GM21737 (cell line): ENCODE data around the gene RYR3.
A peak's percentile ranks its signal among the peaks of the same experiment; 100 is the strongest.

Experiments
- ATAC-seq: cut with Tn5 transposase; IDR thresholded peaks from one replicate; pipeline ENCODE4 v1.9.1; 2021; ENCODE audit warnings: mild to moderate bottlenecking, moderate library complexity; ENCODE audit not compliant: unreplicated experiment

Gene RYR3

DNA sequence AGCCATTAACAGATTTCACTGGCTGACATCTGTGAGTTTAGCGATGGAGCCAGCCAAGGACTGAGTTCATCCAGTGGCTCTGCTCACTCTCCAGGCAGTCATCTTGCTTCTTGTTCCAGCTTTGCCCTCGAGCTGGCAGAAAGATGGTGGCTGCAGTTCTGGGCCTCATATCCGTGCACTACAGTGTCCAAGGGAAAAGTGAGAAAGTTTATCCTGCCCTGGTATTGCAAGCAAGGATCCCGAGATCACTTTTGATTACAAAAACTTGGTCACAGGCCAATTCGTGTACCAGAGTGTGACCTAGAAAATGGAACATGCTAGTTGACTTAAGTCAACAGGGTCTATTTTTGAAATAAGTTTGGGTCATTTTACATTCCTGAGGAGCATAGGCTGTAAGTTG is 369.6 kb downstream of the RYR3 start:
- ATAC-seq = no peak

DNA sequence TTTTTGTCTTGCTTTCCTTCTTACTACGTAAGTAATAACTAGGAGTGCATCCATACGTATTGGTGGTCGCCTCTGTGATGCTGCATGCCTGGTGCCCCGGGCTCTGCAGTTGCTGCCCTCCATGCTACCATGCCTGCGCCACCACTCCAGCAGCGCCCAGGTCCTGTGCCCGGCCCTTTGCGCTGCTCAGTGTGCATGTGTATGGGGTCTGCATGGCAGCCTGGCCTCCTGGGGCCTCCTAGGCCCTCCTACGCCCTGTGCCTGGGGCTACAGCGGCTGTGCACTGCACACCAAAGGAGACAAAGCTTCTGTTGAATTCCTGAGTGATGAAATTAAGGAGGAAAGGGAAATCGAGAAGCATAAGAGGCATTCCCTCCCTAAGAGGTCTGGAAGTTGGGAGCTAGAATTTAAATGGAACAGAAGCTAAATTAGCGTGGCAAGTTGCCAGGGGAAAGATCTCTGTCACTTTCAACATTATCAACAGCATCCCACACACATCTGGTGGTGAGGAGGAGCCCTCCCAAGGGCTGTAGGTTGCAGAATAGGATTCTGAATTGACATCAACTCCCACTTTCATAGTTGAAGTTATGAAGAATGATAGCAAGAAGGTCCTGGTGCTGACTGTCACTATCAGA is 382.5 kb downstream of the RYR3 start:
- no peak for ATAC-seq

DNA sequence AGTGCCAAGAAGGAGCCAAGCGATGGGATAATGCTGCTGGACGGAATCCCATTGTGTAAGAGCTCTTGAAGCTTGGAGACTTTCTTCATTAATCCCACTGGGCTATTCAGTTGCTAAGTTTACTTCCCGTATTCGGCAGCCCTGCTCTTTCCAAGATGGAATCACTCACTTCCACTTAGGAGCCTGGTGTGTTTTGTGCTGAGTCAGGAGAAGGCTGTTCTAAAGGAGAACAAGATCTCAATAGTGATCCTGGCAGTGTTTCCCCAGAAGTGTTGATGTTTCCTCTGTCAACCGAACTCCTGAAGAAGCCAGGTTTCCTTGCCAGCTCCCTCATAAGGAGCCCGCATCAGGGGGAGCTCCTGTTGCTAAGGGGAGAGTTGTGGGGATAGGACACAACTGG is 387.4 kb downstream of the RYR3 start:
- no peak for ATAC-seq

DNA sequence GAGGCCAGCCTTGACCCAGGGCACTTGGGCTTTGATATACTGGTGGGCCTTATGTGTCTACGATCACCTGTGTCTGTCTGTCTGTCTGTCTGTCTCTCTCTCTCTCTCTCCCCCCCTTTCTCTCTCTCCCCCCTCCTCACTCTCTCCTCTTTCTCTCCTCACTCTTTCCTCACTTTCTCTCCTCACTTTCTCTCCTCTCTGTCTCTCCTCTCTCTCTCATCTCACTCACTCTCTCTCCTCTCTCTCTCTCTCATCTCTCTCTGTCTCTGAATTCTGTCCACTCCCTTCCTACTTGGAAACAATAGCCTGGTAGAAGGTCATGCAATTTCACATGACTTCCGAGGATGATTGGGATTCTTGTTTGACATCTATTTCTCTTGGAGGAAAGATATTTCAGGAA is 388.4 kb downstream of the RYR3 start:
- no peak for ATAC-seq

DNA sequence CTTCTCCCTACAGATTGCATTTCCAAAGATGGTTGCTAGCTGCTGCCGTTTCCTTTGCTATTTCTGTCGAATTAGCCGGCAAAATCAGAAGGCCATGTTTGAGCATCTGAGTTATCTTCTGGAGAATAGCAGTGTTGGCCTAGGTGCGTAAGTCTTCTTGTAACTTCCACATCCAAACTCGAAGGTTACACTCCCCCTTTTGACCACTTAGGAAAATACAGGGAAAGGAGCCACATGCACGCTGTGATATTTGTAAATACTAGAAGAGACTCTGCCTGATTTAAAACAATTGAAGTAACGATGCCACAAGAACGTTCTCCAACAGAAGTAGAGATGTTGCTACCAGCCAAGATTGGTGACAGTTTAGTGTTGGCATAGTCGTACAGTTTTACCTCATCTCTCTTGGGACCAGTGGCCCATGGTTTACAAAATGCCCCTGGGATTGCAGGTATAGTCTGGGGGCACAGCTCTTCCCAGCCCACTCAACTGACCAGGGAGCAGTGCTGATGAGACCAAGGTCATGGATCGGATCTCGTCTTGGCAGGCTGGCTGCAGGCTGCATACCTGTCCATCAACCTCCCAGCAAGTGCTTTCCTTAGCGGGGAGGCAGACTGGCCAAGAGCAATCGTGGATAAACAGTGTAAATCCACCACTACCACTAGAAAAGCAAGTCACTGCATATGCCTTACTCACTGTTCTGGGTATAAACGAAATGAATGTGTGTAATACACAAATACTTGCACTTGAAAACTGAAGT is 389.1 kb downstream of the RYR3 start:
- ATAC-seq = no peak

DNA sequence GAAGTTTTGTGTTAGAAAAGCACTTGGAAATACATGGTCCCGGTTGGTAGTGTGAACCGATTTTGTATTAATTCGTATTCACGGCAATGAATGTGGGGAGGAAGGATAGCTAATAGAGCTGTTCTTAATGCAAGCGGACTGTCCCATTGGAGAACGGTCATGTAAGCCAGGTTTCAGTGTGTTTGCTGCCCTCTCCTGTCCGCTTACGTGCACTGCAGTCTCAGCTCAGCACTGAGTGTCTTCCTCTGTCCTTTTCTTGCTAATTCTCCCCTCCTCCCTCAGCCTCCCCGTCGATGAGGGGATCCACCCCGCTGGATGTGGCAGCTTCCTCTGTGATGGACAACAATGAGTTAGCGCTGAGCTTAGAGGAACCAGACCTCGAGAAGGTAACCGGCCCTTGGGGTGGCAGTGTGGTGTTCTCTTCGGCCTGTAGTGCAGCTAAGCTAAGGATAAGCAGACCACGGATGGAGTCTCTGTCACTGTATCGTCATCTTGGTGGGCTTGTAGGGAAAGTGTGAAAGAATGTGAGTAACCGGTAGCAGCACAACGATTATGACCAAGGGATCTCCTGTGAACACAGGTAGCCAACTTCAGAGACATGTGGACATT is 390.0 kb downstream of the RYR3 start:
- ATAC-seq = no peak

DNA sequence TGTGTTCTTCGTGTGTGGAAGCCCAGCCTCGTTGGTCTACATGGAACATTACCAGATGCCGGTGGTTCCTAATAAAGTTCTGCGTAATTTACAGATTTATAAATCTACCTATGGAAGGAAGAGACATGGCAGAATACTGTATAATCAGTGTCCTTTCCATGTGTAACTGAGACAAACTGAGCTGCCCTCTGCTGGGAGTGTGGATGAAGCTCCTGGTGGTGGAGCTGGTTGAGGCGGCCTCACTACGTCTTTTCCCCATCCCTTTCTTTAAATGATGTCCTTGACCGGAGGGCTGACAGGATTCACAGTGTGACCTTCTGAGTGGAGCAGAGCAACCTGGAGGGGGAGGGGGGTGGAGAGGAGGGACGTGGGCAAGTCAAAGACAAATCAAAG is 390.5 kb downstream of the RYR3 start:
- ATAC-seq = no peak

DNA sequence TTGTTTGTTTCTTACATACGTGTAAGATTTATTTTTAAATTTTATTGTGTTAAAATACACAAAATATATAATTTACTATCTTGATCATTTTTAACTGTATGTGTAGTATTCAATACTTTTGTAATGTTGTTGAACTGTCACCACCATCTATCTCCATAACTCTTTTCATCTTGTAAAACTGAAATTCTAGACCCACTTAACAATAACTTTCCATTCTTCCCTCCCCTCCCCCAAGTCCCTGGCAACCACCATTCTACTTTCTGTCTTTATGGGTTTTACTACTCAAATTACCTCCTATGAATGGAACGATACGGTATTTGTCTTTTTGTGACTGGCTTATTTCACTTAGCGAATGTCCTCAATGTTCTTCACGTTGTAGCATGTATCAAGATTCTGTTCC is 395.4 kb downstream of the RYR3 start:
- ATAC-seq = no peak

DNA sequence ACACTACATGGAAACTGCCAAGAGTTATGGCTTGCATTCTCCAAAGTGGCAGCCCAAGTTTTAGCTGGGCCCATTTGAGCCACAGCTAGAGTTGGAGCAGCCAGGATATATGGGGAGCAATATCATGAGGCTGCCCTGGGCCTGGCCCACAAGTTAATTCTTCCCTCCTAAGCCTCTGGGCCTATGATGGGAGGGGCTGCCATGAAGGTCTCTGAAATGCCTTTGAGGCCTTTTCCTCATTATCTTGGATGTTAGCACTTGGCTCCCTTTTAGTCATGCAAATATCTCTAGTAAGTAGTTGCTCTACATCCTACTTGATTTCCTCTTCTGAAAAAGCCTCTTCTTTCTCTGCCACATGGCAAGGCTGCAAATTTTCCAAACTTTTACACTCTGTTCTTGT is 400.0 kb downstream of the RYR3 start:
- ATAC-seq = no peak

DNA sequence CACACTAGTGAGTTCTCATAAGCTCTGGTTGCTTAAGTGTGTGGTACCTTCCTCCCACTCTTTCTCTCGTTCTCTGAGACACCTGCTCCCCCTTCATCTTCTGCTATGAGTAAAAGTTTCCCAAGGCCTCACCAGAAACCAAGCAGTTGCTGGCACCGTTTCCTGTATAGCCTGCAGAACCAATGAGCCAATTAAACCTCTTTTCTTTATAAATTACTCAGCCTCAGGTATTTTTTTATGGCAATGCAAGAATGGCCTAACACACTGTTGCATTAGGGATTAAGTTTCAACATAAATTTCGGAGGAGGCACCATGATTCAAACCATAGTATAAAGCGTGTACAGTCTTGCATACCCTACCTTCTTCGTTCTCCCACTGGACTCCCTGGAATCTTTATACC is 405.3 kb downstream of the RYR3 start:
- no peak for ATAC-seq

DNA sequence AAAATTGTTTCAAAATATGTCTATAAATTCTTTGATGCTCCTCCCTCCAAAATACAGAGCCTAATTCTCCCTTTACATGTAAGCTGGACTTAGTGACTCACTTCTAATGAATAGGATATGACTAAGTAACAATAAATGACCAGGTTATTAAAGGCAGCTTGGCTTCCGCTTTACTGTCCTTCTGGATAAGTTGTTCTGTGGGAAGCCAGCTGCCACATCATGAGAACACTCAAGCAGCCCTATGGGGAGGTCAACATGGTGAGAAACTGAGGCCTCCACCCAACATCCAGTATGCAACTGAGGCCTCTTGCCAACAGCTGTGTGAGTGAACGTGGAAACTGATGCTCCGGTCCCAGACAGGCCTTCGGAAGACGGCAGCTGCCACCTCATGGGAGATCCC is 410.2 kb downstream of the RYR3 start:
- no peak for ATAC-seq

DNA sequence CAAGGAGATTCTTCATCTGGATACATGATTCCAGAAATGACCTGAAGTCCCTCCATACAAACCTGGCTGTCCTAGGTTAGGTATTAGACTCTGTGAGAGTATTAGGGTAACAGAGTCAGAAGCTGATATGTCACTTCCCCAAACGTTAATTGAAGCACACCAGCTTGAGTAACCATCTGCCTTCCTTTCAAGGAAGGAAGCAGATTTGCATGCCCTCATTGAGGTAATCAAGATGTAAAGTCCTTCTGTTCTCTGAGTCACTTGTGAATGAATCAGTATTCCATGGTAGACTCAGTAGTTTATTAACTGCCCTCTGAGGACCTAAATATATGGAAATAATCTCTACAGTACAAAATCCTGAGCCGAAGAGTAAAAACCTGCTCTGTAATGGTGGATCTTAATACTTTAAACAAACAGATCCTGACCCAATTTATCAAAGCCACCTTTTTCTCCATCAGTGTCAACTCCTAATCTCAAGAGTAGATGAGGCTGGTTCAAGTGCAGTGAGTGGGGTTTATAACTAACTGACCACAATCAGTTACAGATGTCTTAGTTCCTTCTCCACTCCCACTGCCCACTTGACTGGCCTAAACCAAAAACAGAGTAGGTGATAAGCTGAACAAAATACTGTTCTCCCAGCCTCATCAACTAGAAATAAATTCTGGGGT is 411.4 kb downstream of the RYR3 start:
- ATAC-seq = peak; percentile 78

DNA sequence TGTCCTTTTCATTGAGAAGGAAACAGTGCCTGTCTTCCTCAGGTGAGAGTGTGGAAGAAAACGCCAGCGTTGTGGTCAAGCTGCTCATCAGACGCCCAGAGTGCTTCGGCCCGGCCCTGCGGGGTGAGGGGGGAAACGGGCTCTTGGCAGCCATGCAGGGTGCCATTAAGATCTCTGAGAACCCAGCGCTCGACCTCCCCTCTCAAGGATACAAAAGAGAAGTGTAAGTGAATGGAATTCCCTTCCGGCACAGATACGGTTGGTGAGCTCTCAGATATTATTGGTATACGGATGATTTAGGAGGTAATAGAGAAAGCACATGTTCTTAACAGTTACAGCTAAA is 411.9 kb downstream of the RYR3 start:
- no peak for ATAC-seq

DNA sequence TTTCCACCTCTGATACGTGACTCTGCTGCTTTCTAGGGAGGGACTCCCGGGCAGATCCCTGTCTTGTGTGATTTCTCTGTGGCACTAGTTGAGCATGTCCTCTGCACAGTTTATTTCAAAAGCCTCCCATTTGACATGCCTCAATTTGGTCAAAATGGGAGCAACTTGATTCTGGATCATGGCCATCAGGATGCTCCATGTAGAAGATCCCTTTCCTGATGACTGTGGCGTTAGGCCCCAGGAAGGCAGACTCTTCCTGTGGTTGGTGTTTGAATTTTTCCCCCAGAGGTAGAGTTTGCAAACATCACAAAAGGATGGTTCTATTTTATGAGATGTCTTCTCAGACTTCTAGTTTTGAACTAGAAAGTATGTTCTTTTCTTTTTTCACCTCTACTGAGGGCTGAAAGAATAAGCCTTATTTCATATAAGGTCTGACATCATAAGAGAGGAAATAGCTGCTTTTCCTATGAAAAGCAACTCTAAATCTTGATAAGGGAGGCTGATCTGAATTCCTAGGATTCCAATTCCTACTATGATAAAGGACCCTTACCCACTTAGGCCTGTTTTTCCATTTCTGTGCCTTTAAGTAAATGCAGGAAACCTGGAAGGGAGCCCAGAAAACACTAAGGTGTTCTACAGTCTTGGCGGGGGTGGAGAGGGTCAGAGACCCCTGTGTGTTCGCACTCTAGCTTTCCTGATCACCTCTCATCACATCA is 413.7 kb downstream of the RYR3 start:
- ATAC-seq = no peak

DNA sequence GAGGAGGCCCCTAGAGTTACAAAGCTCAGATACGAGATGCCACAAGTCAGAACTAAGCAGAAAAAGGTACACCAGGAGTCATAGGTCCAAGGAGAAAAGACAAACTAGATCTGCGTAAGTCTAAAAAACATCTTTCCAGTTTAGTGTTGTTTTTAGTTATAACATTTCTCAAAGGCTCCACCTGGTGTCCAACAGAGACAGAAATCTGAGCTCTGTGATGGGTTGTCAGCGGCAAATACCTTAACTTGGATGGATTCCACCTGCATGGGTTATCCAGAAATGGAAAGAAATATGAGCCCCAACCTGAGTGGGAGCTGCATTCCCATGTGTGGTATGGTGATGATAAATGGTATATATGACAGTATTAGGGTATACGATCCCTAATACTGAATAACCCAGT is 418.9 kb downstream of the RYR3 start:
- ATAC-seq = no peak

DNA sequence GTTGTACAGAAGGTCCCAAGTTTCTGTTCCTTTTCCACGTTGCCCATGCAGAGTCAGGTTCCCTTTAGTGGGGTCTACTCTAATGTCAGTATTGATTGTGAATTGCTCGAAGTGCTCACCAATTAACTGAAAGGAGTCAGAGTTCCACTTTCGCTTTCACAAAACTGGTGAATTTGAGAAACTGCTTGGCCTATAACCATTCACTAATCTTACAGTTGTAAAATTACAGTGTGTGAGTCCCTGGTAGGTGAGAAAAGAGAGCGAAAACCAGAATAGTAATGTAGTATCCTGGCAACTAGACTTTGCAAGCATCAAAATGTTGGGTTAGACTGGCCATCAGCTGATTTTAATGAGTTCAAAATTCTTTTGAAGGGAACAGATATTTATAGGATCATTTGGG is 420.0 kb downstream of the RYR3 start:
- no peak for ATAC-seq

DNA sequence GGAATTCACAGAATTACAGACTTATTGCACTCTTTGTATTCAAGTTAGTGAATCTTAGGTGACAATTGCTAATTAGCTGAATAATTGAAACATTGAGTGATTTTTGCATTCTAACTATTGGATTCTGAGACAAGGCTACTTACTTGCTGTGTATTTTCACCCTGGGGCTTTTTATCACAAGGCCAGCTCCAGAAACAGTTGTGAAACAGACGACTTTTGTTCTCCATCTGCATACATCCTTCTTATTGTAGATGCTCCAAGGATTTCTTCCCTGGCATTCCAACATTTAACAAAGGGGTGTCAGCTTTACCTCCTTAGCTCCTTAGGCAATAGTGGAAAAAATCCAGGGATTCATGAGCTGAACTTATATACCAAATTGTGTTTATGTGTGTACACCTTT is 424.4 kb downstream of the RYR3 start:
- ATAC-seq = no peak

DNA sequence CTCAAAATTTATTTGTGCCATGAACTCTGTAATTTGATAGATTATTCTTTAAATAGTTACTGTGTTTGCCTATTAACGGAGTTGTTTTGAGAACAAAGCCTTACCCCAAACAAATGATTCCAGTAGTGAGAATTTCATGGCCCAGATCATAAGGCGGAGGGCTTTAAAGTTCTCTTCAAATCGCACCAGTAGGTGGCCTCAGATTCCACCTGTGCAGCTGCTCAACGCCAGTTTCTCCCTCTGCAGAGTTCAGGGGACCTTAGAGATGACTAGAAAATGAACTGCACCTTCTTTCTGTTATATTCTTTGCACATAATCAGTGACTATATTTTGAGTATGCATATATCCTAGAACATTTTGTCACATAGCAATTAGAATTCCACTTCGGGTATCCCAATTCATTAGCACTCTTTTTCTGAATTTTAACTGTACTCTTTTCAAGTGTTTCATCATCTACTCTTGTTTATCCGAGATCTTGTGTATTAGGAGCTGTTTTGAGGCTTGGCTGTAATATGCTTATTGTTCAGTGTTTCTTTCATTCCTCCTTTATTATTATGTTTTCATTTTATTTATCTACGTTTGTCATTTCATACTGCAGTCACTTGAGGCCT is 425.0 kb downstream of the RYR3 start:
- ATAC-seq = no peak

DNA sequence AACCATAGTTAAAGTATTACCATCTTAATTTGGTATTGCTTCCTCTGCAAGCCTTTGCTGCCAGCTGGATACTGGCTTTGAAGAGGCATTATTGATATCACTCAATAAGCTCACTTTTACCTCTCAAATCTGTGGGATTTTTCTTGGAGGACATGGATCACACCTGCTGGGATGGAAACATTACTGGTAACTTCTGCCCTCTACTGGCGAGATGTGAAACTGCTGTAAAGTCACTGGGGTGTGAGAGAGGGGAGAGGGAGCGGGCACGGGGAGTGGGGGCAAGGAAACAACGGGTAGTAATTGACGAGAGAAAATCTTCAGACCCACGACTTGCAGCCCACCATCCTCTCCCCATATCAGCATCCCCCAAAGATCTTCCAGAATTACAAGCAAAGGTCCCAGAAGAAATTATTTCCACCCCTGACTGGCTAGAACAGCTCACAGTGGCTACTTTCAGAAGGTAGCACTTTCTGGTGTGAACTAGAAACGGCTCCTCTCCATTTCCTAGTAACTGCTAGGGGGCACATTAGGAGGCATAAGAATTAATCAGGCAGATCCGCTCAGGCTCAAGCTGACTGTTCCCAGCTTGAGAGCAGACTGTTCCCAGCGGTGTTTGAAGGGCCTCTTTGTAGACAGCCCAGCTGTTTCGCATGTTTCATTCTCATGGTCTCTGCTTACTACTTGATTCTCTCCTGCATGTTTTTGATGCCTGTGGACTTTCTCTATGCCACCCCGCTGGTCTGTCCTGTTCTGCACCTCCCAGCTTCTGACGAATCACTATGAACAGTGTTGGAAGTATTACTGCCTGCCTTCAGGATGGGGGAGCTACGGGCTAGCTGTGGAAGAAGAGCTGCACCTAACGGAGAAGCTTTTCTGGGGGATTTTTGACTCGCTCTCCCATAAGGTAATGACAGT is 427.2 kb downstream of the RYR3 start:
- no peak for ATAC-seq
